HepG2 (cell line): ENCODE data around the gene PSMG1. TPM values are rescaled to one million over a fixed set of nuclear protein-coding genes. Genes with fewer than 3 reads are reported as not detected.
A peak's percentile ranks its signal among the peaks of the same experiment; 100 is the strongest.

Experiments used
- AKNA ChIP-seq: sonication (generic); formaldehyde crosslinking; IDR thresholded peaks from 2 replicates; pipeline ENCODE4 v1.4.0; 2020; ENCODE audit warnings: missing genetic modification reagents, borderline replicate concordance
- CSRNP1 ChIP-seq: sonication (generic); formaldehyde crosslinking; IDR thresholded peaks from 2 replicates; pipeline ENCODE4 v1.8.1; 2023; ENCODE audit warnings: mild to moderate bottlenecking, missing genetic modification reagents
- MAFK ChIP-seq, 2 experiments: IDR thresholded peaks in 1 of 2; conservative IDR thresholded peaks in 1 of 2; 2 replicates each; pipeline ENCODE4 v1.6.1; 2011; ENCODE audit warnings: improper control_type of control experiment in 2 of 2, low read length in 2 of 2
- MAZ ChIP-seq, 2 experiments: sonication (generic) in 1 of 2; formaldehyde crosslinking in 1 of 2; IDR thresholded peaks; 2 replicates each; pipeline versions ENCODE4 v1.5.0 to v1.6.1; 2012 to 2020; ENCODE audit warnings: low read depth in 2 of 2, mild to moderate bottlenecking in 2 of 2, borderline replicate concordance in 1 of 2, improper control_type of control experiment in 1 of 2, low read length in 1 of 2, missing genetic modification reagents in 1 of 2, moderate library complexity in 1 of 2
- PAX8 ChIP-seq: sonication (generic); formaldehyde crosslinking; IDR thresholded peaks from 2 replicates; pipeline ENCODE4 v1.8.0; 2022; ENCODE audit warnings: mild to moderate bottlenecking, missing genetic modification reagents, borderline replicate concordance
- SRSF4 ChIP-seq: fragments of 200-400 bp; formaldehyde crosslinking; IDR thresholded peaks from one replicate; pipeline ENCODE4 v1.6.1; 2018; ENCODE audit warnings: mild to moderate bottlenecking, low read depth, low read length, moderate library complexity; ENCODE audit not compliant: poor library complexity, severe bottlenecking
- USF2 ChIP-seq, 2 experiments: sonication (generic) in 1 of 2; formaldehyde crosslinking in 1 of 2; IDR thresholded peaks; 2 replicates each; pipeline versions ENCODE4 v1.5.1 to v1.6.1; 2011 to 2020; ENCODE audit warnings: borderline replicate concordance in 1 of 2, low read depth in 1 of 2, low read length in 1 of 2, mild to moderate bottlenecking in 1 of 2, missing genetic modification reagents in 1 of 2, moderate library complexity in 1 of 2
- ZBTB4 ChIP-seq: sonication (generic); formaldehyde crosslinking; IDR thresholded peaks from 2 replicates; pipeline ENCODE4 v1.4.0; 2020; ENCODE audit warnings: missing genetic modification reagents, mild to moderate bottlenecking, borderline replicate concordance
- ZGPAT ChIP-seq: IDR thresholded peaks from 2 replicates; pipeline ENCODE4 v1.6.1; 2016; ENCODE audit warnings: mild to moderate bottlenecking
- ZNF496 ChIP-seq: sonication (generic); formaldehyde crosslinking; IDR thresholded peaks from 2 replicates; pipeline ENCODE4 v1.8.1; 2023; ENCODE audit warnings: mild to moderate bottlenecking, moderate library complexity, missing genetic modification reagents; ENCODE audit not compliant: insufficient replicate concordance
- polyA plus RNA-seq, 8 experiments: library from polyadenylated mRNA; depleted of rRNA in 3 of 8; stranded (reverse) in 7 of 8; unstranded in 1 of 8; fragments of >200 nt; fragmentation: Illumina TruSeq in 4 of 8; extraction: Trizol in 4 of 8; gene quantifications; 2 replicates each; pipeline versions ENCODE4 v1.2.1 to v1.2.3, GENCODE V29; 2011 to 2016; ENCODE audit warnings: low read depth in 4 of 8, missing spikeins in 1 of 8, mixed read lengths in 1 of 8; ENCODE audit not compliant: insufficient read depth in 1 of 8
- total RNA-seq, 5 experiments: library from RNA; depleted of rRNA; stranded (reverse); fragments of >200 nt; fragmentation: Illumina TruSeq; extraction: Trizol; gene quantifications; 2 replicates each; pipeline ENCODE4 v1.2.3, GENCODE V29; 2016; ENCODE audit warnings: low read depth in 1 of 5

The PSMG1 gene
- total and polyA plus RNA-seq, 2 of the 13 experiments (the other 11 are each of a cell fraction or from before 2014, with no cell fraction given): 63.6 to 173 TPM

GRCh38 chr21:39183272-39184049 is at the start of gene PSMG1 (continued):
- no peak for TF ChIP-seq AKNA (CRISPR knock-in tag)
- no peak for TF ChIP-seq SRSF4
- TF ChIP-seq USF2 (IDR thresholded peaks at IDR 0.05; ENCODE audit: low read depth, low read length): no peak
- TF ChIP-seq USF2 (CRISPR knock-in tag; IDR thresholded peaks at IDR 0.05; ENCODE audit: borderline replicate concordance): no peak
- no peak for TF ChIP-seq ZBTB4
- TF ChIP-seq MAFK (conservative IDR thresholded peaks at IDR 0.05 in 1 of 2, IDR thresholded peaks at IDR 0.05 in 1 of 2; ENCODE audit: low read length in 2 of 2): no peak
- peak; percentile 96; the same call in 1 of the 2 replicates for TF ChIP-seq PAX8 (CRISPR knock-in tag)
- peak; percentile 51; the same call in 1 of the 2 replicates for TF ChIP-seq MAZ (IDR thresholded peaks at IDR 0.05; ENCODE audit: borderline replicate concordance, low read depth, low read length)
- peak; percentile 21; the same call in 1 of the 2 replicates for TF ChIP-seq MAZ (CRISPR knock-in tag; IDR thresholded peaks at IDR 0.05; ENCODE audit: low read depth)
- no peak for TF ChIP-seq ZNF496 (CRISPR knock-in tag)
- TF ChIP-seq ZGPAT (CRISPR knock-in tag): peak; percentile 81
- TF ChIP-seq CSRNP1 (CRISPR knock-in tag): no peak
